ENCODE results near the gene PCCA.

Gene PCCA

DNA sequence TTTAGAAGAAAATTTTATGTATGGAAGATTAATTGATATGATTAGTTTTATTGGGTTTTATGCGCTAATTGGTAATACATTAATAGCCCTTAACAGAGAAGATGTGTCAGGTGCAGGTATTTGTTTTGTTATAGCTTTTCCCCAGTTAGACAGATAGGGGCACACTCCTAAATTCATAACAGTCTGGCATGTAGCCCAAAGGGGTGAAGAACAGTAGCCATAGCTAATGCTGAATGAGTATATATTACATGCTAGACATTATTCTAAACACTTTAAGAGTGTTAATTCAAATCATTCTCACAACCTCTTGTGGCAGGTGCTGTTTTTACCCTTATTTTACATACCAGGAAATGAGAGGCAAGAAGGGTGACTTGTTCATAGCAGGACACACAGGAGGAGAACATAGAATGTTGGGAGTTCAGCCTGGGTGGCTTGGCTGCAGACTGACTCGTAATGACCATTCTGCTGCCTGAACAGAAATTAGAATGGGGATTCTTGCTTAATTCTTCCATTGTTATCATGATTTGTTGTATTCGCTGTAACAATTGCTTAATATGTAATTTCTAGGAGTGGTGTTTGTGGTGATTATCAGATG is 20.1 kb downstream of the PCCA start:
- in situ Hi-C loops (cut with MboI; ENCODE audit: low sequenced_read_pairs, unreplicated experiment) = no loop called here
- DNase-seq (ENCODE audit: low spot score) = no peak
- TF ChIP-seq, protein P1, sequence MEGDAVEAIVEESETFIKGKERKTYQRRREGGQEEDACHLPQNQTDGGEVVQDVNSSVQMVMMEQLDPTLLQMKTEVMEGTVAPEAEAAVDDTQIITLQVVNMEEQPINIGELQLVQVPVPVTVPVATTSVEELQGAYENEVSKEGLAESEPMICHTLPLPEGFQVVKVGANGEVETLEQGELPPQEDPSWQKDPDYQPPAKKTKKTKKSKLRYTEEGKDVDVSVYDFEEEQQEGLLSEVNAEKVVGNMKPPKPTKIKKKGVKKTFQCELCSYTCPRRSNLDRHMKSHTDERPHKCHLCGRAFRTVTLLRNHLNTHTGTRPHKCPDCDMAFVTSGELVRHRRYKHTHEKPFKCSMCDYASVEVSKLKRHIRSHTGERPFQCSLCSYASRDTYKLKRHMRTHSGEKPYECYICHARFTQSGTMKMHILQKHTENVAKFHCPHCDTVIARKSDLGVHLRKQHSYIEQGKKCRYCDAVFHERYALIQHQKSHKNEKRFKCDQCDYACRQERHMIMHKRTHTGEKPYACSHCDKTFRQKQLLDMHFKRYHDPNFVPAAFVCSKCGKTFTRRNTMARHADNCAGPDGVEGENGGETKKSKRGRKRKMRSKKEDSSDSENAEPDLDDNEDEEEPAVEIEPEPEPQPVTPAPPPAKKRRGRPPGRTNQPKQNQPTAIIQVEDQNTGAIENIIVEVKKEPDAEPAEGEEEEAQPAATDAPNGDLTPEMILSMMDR (IDR thresholded peaks at IDR 0.05; ENCODE audit: borderline replicate concordance, control extremely low read depth, extremely low read depth, insufficient read depth, missing control alignments) = no peak

DNA sequence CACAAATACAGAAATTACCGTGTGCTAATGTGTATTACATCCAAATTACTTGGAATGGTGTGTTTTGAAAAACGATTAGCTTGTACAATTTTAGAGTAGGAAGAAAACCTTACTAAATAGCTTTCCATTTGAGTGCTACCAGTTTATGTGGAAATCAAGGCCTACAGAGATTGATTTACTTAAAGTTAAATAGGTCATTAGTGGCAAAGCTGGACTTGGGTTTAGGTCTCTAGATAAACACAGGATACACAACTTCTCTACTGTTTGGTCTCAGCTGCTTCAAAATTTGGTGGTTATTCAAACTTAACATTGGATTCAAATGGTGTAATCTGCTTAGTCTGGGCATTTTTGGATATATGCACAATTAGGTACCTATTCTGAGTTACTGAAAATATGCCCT is 21.4 kb downstream of the PCCA start:
- TF ChIP-seq, protein P1 (IDR thresholded peaks at IDR 0.05; ENCODE audit: borderline replicate concordance, control extremely low read depth, extremely low read depth, insufficient read depth, missing control alignments) = no peak
- DNase-seq (ENCODE audit: low spot score) = no peak
- in situ Hi-C loops (cut with MboI; ENCODE audit: low sequenced_read_pairs, unreplicated experiment) = no loop called here

DNA sequence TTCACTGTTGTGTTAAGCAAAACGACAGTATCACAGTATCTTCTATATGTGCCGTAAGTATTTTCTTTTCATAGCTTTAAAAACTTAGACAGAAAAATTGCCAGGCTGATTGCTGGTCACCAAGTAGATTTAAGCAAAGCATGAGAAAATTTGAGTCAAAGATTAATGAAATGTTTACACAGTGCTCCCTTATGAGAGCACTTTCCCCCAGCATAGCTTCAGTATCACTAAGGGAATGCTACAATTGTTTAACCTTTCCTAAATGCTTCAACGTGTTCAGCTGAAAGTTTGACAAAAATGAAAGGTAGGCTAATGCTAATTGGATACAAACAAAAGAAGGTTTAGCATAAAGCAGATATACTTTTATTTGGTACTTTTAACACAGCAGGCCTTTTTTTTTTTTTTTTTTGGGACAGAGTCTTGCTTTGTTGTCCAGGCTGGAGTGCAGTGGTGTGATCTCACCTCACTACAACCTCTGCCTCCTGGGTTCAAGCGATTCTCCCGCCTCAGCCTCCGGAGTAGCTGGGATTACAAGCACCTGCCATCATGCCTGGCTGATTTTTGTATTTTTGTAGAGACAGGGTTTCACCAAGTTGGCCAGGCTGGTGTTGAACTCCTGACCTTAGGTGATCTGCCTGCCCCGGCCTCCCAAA is 23.4 kb downstream of the PCCA start:
- TF ChIP-seq, protein P1 (IDR thresholded peaks at IDR 0.05; ENCODE audit: borderline replicate concordance, control extremely low read depth, extremely low read depth, insufficient read depth, missing control alignments) = no peak
- DNase-seq (ENCODE audit: low spot score) = no peak
- in situ Hi-C loops (cut with MboI; ENCODE audit: low sequenced_read_pairs, unreplicated experiment) = no loop called here

DNA sequence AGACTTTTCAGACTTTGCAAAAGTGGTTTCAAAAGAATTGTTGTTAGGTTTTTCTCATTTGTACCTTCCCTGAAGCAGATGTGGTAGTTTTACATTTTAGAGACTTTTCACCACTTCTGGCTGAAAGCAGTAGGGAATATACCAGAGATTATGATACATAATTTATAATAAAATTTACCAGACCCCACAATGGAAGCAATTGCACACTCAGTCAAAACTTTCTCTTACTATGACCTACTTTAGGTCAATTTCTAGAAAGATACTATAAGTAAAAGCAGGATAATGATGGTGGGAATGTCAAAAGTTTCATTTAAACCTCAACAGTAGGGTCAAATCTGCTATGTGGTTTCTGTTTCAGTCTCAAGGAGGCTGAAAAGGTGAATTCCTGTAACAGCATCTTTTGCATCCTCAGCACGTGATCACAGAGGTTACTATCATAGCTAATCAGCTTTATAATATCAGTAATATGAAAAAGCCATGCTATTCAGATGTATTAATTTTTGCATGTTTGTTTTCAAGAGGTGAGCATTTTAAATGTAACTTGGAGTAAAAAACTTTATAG is 26.9 kb downstream of the PCCA start:
- TF ChIP-seq, protein P1 (IDR thresholded peaks at IDR 0.05; ENCODE audit: borderline replicate concordance, control extremely low read depth, extremely low read depth, insufficient read depth, missing control alignments) = no peak
- peak; percentile 34 for DNase-seq (ENCODE audit: low spot score)
- in situ Hi-C loops (cut with MboI; ENCODE audit: low sequenced_read_pairs, unreplicated experiment) = no loop called here

DNA sequence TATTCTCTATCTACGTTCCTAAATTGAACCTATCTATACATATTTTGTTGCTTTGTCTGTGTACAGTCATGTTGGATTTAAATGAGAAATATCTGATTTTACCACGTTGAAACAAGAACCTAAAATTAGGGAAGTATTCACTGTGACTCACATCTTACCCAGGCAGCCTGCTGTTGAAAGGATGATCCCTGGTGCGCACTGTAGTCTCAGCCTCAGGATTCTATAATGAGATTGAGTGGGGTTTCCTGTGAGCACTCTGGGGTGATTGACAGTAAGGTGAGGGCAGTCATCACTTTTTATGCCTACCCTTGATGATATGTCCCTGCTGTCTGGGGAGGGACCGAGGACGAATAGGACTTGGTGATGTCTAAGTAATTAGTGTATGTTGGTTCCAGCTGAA is 35.4 kb downstream of the PCCA start:
- TF ChIP-seq, protein P1 (IDR thresholded peaks at IDR 0.05; ENCODE audit: borderline replicate concordance, control extremely low read depth, extremely low read depth, insufficient read depth, missing control alignments) = no peak
- in situ Hi-C loops (cut with MboI; ENCODE audit: low sequenced_read_pairs, unreplicated experiment) = no loop called here

DNA sequence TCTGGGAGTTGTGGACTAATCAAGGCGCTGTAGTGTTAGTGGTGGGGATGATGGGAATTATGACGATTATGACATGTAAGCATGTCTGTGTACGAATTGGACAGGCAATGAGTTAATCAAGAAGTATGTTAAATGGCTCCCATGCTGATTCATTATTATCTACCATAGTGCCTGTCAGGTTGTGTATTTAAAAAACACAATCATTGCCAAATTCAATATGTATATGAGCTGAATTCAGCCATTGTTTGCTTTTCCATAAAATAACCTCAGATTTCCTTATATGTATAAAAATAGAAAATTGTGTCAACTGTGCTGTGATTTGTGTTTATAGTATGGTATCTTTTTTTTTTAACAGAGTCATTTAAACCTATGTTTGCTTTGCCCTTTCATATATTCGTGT is 37.1 kb downstream of the PCCA start:
- no peak for DNase-seq (ENCODE audit: low spot score)
- in situ Hi-C loops (cut with MboI; ENCODE audit: low sequenced_read_pairs, unreplicated experiment) = no loop called here
- TF ChIP-seq, protein P1 (IDR thresholded peaks at IDR 0.05; ENCODE audit: borderline replicate concordance, control extremely low read depth, extremely low read depth, insufficient read depth, missing control alignments) = no peak

More for the DNA sequence above, 35.4 kb downstream of the PCCA start:
- DNase-seq (ENCODE audit: low spot score) = no peak

Data from GM13976 (cell line).